NCI-H2227 treated with DMSO at 0.1 percent for 48 hours (cell line): ENCODE results near the gene KIF12.
"Not testable (repeated sequence)": the region's sequence is repeated elsewhere in the genome, so short reads cannot be mapped to it uniquely, and the experiment has no call there.

Experiments used
- DNase-seq: peaks from one replicate; lab custom pipeline; 2025; lab: John Stamatoyannopoulos, UW

KIF12 gene

GRCh38 chr9:114084282-114085073, 14.6 kb downstream of the KIF12 start:
- DNase-seq: no peak

- DNase-seq: no peak
These were observed 15.4 kb downstream of the KIF12 start for GRCh38 chr9:114083666-114084065.

GRCh38 chr9:114082763-114083412, 16.2 kb downstream of the KIF12 start:
- DNase-seq: not testable (repeated sequence)

- DNase-seq: peak; percentile 59
These were observed 16.9 kb downstream of the KIF12 start for GRCh38 chr9:114082017-114082762.

- DNase-seq: no peak
These were observed 17.6 kb downstream of the KIF12 start for GRCh38 chr9:114081441-114082016.

GRCh38 chr9:114080773-114081440, 18.2 kb downstream of the KIF12 start:
- DNase-seq: no peak

- no peak for DNase-seq
These were observed 18.8 kb downstream of the KIF12 start for GRCh38 chr9:114080195-114080772.

- no peak for DNase-seq
These were observed 20.3 kb downstream of the KIF12 start for GRCh38 chr9:114078781-114079156.

- no peak for DNase-seq
These were observed 20.9 kb downstream of the KIF12 start, which contains the start of gene AMBP for GRCh38 chr9:114078021-114078780. AMBP (minus strand) TSS chr9:114078300; CDS start chr9:114078209, 91 bp downstream.

GRCh38 chr9:114077162-114077837, 21.8 kb downstream of the KIF12 start:
- DNase-seq: no peak

- DNase-seq: no peak
These were observed 22.6 kb downstream of the KIF12 start for GRCh38 chr9:114076237-114077161.

GRCh38 chr9:114075602-114076001, 23.5 kb downstream of the KIF12 start:
- DNase-seq: no peak

GRCh38 chr9:114072184-114073140, 26.6 kb downstream of the KIF12 start:
- no peak for DNase-seq

- no peak for DNase-seq
These were observed 27.8 kb downstream of the KIF12 start for GRCh38 chr9:114071197-114071795.

GRCh38 chr9:114070188-114071103, 28.6 kb downstream of the KIF12 start:
- DNase-seq: no peak

GRCh38 chr9:114069476-114070187, 29.5 kb downstream of the KIF12 start:
- DNase-seq: no peak
